SW480 (cell line): ENCODE results near the gene FHIT.
"Not testable (repeated sequence)": the region's sequence is repeated elsewhere in the genome, so short reads cannot be mapped to it uniquely, and the experiment has no call there.

ENCODE experiments used
- DNase-seq: peaks from one replicate; pipeline ENCODE4 v3.0.0-alpha.2; 2016; ENCODE audit warnings: low spot score

Gene FHIT

GRCh38 chr3:60919296-60919695 lies 332.0 kb downstream of the FHIT start:
- DNase-seq: no peak

DNA sequence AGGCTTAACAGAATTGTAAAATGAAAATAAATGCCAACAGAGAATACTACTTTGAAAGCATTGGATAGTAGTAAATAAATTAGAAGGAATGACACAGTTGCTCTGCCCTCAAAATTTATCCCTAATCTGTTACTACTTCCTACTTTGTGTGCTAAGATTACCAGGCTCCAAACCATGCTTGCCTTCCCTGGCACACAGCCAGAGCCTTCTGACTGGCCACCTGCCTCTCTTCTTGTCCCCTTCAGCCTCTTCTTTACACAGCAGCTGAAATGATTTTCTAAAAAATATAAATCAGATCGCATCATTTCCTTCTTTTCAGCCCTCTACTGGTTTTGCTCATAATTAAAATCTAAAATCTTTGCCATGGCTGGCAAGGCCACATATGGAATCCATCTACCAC lies 334.1 kb downstream of the FHIT start:
- no peak for DNase-seq

GRCh38 chr3:60916546-60916945 lies 334.7 kb downstream of the FHIT start:
- DNase-seq: no peak

GRCh38 chr3:60913474-60913873 lies 337.8 kb downstream of the FHIT start:
- no peak for DNase-seq

DNA sequence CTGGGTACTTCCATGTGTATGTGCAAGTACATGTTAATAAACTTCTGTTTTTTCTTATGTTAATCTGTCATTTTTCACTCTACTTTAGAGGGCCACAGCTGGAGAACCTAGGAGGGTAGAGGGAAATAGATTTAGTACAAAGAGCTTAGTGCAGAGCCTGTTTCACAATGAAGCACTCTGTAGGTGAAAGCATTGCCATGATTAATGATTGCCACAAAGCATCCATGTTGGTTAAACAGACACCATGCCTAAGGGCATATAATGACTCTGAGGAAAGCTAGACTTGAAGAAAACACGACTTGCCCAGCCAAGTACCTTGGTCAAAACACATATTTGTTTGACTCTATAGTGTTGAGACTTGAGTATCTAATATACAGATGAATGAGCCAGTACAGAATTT lies 338.4 kb downstream of the FHIT start:
- no peak for DNase-seq

- no peak for DNase-seq
Observed at GRCh38 chr3:60912142-60912541, 339.1 kb downstream of the FHIT start.

GRCh38 chr3:60909526-60909925 lies 341.7 kb downstream of the FHIT start:
- no peak for DNase-seq

- no peak for DNase-seq
Observed at GRCh38 chr3:60906283-60906682, 345.0 kb downstream of the FHIT start.

DNA sequence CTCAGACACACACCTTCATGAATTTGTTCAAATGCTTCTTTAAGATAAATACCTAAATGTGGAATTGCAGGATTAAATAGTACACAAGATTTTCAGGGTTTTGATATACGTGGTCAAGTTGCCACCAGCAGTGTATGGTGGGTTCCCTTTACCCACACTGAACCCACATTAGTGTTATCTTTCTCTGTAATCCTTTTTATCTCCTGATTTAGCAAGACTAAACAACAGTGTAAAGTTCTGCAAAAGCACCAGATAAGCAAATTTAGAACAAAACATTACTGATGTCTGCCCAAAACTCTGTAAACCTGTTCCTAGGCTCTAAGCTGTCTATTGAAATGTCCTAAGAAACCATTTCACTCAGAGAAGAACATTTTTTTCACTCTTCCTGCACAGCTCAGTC lies 352.9 kb downstream of the FHIT start:
- no peak for DNase-seq

DNA sequence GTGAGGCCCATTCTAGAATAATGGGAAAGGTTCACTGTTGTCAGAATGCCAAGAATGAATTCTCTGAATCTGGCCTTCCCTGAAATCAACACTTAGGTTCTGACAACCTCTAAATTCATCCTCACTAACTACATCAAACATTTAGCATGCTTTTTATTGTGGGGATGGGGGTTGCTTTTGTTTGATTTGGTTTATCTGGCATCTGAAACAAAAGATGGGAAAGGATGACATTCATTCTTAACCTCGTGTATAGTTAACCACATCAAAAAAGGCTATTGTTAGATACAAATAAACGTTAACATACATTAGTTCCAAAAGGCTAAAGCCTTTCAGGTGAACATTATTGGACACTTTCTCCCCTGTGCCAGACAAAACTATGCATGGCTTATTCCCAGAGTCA lies 357.3 kb downstream of the FHIT start:
- DNase-seq: peak; percentile 91

DNA sequence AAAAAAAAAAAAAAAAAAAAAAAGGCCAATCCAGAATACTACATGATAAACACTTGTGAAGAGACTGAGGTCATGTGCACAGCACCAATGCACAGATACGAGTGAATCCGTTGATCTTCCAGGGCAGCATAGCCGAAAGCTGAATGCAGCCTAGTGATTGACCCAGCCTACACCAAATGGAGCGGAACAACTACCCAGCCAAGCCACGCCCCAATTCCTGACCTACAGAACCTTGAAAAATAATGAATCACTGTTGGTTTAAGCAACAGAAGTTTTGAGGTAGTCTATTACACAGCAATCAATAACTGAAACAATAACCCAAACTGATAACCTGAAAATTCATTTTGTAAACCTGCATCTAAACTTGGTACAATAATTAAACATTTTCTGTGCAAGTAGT lies 361.0 kb downstream of the FHIT start:
- DNase-seq: no peak

DNA sequence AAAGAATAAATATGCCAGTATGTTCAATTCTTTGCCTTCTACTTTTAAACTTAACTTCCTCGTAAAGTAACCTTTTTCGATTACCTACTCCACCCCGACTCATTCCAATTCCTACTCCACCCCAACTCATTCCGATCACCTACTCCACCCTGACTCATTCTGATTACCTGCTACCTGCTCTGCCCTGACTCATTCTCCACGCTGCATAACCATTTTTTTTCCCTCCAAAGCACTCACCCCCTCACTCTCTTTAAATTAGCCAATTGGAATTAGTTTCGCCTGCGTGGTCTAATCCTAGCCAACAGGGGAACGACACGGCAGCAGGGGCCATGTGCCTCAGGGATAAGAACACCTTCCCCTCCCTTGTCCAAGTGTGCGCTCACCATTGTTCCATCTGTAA lies 362.3 kb downstream of the FHIT start:
- DNase-seq: not testable (repeated sequence)

DNA sequence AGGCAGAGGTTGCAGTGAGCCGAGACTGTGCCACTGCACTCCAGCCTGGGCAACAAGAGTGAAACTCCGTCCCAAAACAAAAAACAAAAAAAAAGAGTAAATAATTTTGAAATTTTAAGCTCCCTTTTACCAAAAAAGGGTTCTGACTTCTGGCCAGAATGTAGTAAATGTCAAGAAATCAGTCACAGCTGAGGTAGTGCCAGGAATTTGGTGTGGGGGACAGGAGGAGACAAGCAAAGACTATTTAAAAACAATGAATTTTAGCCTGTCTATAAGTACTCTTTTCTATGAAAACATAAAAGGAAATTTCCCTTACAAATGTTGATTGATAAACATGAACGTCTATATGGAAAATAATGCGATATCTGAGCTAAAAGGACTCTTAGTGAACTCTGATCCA lies 363.7 kb downstream of the FHIT start:
- no peak for DNase-seq

DNA sequence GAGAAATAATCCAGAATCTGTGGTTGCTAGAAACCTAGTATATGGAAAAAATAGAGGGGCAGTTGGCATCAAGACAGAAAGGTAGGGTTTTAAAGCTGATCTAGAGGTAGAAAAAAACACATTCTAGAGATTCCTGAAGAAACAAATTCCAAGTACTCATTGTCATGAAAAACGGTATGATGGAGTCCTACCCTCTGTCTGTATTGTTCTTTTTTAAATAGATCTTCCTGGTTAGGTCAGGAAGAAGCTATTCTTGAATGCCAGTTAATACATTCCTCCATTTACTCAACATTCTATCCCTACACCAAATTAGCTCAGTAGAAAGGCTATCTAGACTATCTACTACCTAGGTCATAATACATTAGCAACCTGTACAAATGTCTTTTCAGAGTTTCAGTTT lies 364.7 kb downstream of the FHIT start:
- no peak for DNase-seq

DNA sequence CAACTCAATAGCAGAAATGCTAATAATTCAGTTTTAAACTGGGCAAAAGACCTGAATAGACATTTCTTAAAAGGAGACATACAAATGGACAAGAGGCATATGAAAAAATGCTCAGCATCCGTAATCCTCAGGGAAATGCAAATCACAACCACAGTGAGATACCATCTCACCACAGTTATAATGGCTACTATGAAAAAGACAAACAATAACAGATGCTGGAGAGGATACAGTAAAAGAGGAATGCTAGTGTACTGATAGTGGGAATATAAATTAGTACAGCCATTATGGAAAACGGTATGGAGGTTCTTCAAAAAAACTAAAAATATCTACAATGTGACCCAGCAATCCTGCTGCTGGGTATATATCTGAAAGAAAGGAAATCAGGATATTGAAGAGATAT lies 367.2 kb downstream of the FHIT start:
- no peak for DNase-seq

GRCh38 chr3:60877188-60877587 lies 374.1 kb downstream of the FHIT start:
- no peak for DNase-seq

DNA sequence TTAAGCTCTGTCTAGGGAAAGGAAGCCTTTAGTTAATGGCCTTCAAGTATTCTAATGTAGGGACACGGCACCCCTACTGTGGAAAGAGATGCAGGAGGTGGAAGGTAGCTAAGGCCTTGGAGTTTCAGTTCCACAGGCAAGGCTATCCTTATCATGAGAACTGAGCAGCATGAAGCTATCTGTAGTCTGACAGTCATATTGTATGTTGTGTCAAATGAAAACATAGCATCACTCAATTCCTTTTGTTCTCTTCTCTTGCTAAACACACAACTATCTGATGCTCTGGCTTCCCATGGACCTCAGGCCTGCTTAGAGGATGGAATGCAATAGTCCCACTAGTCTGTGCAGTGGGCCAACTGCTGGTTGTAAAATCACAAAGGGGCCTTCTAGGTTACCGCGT lies 380.9 kb downstream of the FHIT start:
- DNase-seq: no peak

- DNase-seq: no peak
Observed at GRCh38 chr3:60867200-60867599, 384.1 kb downstream of the FHIT start.

DNA sequence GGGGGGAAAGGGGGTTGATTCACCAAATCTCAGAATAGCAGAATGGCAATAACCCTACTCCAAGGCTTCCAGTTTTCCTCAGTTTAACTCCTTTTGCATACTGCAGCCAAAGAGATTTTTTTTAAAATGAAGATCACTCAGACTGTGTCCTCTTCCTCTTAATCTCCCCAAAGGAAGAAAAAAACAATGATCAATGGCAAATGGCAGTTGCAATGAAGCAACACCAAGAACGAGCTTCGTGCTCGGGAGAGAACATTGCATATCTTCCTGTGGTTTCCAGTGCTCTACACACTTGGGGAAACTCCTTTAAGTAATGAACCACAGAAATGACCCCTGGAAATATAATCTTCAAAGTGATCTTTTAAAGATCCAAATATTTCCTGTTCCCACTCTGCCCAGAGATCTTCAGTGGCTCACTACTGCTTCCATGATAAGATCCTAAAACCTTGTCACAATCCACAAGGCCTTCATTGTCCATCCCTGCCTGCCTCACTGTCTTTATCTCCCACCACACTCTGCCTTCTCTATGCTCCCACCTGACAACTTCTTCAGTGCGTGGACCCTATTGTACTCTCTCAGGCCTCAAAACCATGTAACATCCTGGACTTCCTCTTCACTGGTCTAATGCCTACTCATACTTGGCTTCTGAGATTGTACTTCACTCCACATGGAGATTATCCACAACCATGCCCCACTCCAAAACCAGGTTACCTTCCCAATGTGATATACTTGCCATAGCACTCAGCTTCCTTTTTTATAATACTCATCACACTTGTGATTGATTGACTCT lies 394.8 kb downstream of the FHIT start:
- no peak for DNase-seq

DNA sequence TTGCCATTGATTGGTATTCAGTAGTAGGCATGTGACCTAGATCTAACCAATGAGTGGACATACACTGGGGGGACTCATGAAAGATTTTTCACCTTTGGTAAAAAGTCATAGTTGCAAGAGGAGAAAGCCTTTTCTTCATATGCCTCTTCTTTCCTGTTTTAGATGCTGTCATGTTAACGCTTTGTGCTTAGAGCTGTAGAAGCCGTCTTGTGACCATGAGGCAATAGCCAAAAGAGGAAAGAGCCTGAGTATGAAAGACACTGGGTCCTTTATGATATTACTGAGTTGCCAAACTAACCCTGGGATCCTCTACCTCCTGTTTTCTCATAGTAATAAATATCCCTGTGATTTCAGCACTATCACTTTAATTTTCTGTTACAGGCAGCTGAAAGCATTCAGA lies 396.0 kb downstream of the FHIT start:
- no peak for DNase-seq

DNA sequence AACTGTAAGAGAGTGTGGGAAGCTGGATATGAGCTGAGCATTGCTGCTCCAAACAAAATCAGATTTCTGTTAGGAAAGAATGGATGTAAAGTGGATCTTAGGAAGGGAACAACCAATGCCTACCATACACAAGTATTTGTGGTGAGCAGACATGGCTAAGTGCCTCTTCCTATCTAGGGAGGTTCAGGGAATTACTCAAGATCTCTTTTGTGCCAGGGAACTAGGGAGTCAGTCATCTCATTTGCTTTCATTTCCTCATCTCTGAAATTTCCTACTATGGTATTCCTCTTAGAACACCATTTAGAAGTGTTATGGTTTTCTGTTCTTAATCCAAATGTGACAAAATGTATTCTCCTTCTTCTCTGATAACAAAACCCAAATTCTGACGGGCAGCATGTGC lies 396.5 kb downstream of the FHIT start:
- DNase-seq: no peak

GRCh38 chr3:60847791-60848190 lies 403.5 kb downstream of the FHIT start:
- no peak for DNase-seq

DNA sequence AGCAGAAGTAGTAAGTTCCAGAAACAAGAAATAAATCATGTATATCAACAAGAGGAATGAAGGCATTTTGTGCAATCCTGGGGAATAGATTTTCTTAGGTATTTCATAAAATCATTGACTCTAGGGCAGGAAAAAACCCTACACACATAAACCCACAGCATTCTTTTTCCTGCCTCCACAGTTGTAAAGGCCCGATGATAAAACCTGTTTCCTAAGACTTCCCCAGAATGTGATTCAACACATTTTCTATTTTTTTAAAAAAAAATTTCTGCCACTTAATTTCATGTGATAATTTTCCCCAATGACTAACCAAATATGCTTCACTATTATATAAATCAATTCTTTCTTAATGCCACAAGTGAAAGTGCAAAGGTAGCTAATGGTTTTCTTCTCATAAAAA lies 407.0 kb downstream of the FHIT start:
- no peak for DNase-seq

DNA sequence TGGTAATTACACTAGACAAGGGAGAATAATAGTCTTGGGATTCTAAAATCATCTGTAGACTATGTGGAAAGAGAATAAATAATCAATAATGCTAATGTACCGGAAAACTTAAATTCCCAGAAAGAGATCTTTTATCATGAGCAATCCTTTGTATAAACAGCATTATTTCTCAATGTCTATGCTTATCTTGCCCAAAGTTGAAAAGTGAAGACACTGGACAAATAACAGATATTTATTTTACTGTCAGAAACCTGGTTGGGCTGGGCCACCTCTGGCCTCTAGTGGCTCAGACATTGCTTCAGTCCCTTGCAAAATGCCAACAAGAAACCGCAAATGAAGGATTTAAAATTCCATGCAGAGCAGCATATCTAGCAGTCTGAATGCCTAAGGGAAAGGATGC lies 409.9 kb downstream of the FHIT start:
- DNase-seq: no peak

- DNase-seq: no peak
Observed at GRCh38 chr3:60839246-60839645, 412.0 kb downstream of the FHIT start.
